H9 (cell line): ENCODE measurements around the gene CALML5. TPM values are rescaled to one million over a fixed set of nuclear protein-coding genes. Genes with fewer than 3 reads are reported as not detected.

Source experiments
- DNase-seq: peaks from one replicate; pipeline ENCODE4 v3.0.0-alpha.2; 2017
- H2AFZ ChIP-seq: one replicate; pipeline ENCODE4 v1.6.1; 2013; ENCODE audit warnings: mild to moderate bottlenecking, low read length, control low read depth, moderate library complexity
- H2AK5ac ChIP-seq: 2 replicates; pipeline ENCODE4 v1.6.1; 2013; ENCODE audit warnings: low read length, control low read depth, mixed read lengths; ENCODE audit not compliant: insufficient read length
- H2BK120ac ChIP-seq: one replicate; pipeline ENCODE4 v1.6.1; 2013; ENCODE audit warnings: low read depth, mild to moderate bottlenecking, low read length, control low read depth, inconsistent platforms; ENCODE audit not compliant: poor library complexity, severe bottlenecking
- H2BK12ac ChIP-seq: 2 replicates; pipeline ENCODE4 v1.6.1; 2013; ENCODE audit warnings: low read length, control low read depth, mixed read lengths, low read depth; ENCODE audit not compliant: insufficient read length
- H2BK15ac ChIP-seq: 2 replicates; pipeline ENCODE4 v1.6.1; 2013; ENCODE audit warnings: low read depth, low read length, control low read depth
- H2BK20ac ChIP-seq: one replicate; pipeline ENCODE4 v1.6.1; 2013; ENCODE audit warnings: low read depth, mild to moderate bottlenecking, low read length, control low read depth, inconsistent platforms; ENCODE audit not compliant: poor library complexity, severe bottlenecking
- H2BK5ac ChIP-seq: 2 replicates; pipeline ENCODE4 v1.6.1; 2013; ENCODE audit warnings: low read length, control low read depth, mixed read lengths; ENCODE audit not compliant: insufficient read length
- H3K14ac ChIP-seq: 2 replicates; pipeline ENCODE4 v1.6.1; 2013; ENCODE audit warnings: low read length, control low read depth; ENCODE audit not compliant: insufficient read depth
- H3K18ac ChIP-seq: 2 replicates; pipeline ENCODE4 v1.6.1; 2013; ENCODE audit warnings: low read depth, mild to moderate bottlenecking, mixed read lengths, low read length, control low read depth; ENCODE audit not compliant: insufficient read length
- H3K23ac ChIP-seq: 2 replicates; pipeline ENCODE4 v1.6.1; 2013; ENCODE audit warnings: low read length, control low read depth, mixed read lengths, low read depth; ENCODE audit not compliant: insufficient read length
- H3K23me2 ChIP-seq: 2 replicates; pipeline ENCODE4 v1.6.1; 2013; ENCODE audit warnings: low read depth, mild to moderate bottlenecking, mixed read lengths, low read length, control low read depth; ENCODE audit not compliant: insufficient read length, poor library complexity, severe bottlenecking
- H3K27ac ChIP-seq: 2 replicates; pipeline ENCODE4 v1.5.1; 2013; ENCODE audit warnings: low read length, control low read depth, mixed read lengths, low read depth; ENCODE audit not compliant: insufficient read length
- H3K27me3 ChIP-seq: 2 replicates; pipeline ENCODE4 v1.6.1; 2013; ENCODE audit warnings: low read length, control low read depth, inconsistent platforms; ENCODE audit not compliant: insufficient read depth
- H3K4ac ChIP-seq: 2 replicates; pipeline ENCODE4 v1.6.1; 2013; ENCODE audit warnings: low read depth, mild to moderate bottlenecking, control low read depth, inconsistent platforms, low read length, moderate library complexity
- H3K4me1 ChIP-seq: 2 replicates; pipeline ENCODE4 v1.6.1; 2013; ENCODE audit warnings: low read length, control low read depth, inconsistent platforms; ENCODE audit not compliant: insufficient read depth
- H3K4me2 ChIP-seq: 2 replicates; pipeline ENCODE4 v1.6.1; 2013; ENCODE audit warnings: low read length, control low read depth, mixed read lengths; ENCODE audit not compliant: insufficient read length, insufficient read depth
- H3K56ac ChIP-seq: 2 replicates; pipeline ENCODE4 v1.6.1; 2013; ENCODE audit warnings: low read depth, mild to moderate bottlenecking, mixed read lengths, low read length, control low read depth; ENCODE audit not compliant: insufficient read length
- H3K79me1 ChIP-seq: 2 replicates; pipeline ENCODE4 v1.6.1; 2013; ENCODE audit warnings: low read depth, mild to moderate bottlenecking, moderate library complexity, low read length, control low read depth, inconsistent platforms; ENCODE audit not compliant: insufficient read depth, poor library complexity, severe bottlenecking
- H3K79me2 ChIP-seq: 2 replicates; pipeline ENCODE4 v1.6.1; 2013; ENCODE audit warnings: low read length, control low read depth, inconsistent platforms; ENCODE audit not compliant: insufficient read depth
- H3K9ac ChIP-seq: 2 replicates; pipeline ENCODE4 v1.6.1; 2013; ENCODE audit warnings: low read length, control low read depth, mixed read lengths; ENCODE audit not compliant: insufficient read length; ENCODE audit errors: extremely low read depth
- H3K9me3 ChIP-seq: one replicate; pipeline ENCODE4 v1.6.1; 2013; ENCODE audit warnings: low read depth, low read length, inconsistent platforms; ENCODE audit not compliant: control insufficient read depth
- H3T11ph ChIP-seq: one replicate; pipeline ENCODE4 v1.6.1; 2013; ENCODE audit warnings: mild to moderate bottlenecking, low read length, control low read depth, inconsistent platforms
- H4K20me1 ChIP-seq: one replicate; pipeline ENCODE4 v1.6.1; 2013; ENCODE audit not compliant: control insufficient read depth, insufficient read length, insufficient read depth
- H4K5ac ChIP-seq: 2 replicates; pipeline ENCODE4 v1.6.1; 2013; ENCODE audit warnings: low read depth, mild to moderate bottlenecking, mixed read lengths, low read length, control low read depth; ENCODE audit not compliant: insufficient read length
- H4K8ac ChIP-seq: replicated peaks from 2 replicates; pipeline ENCODE4 v1.6.1; 2013; ENCODE audit warnings: low read length, control low read depth, mixed read lengths, low read depth; ENCODE audit not compliant: insufficient read length
- H4K91ac ChIP-seq: 2 replicates; pipeline ENCODE4 v1.6.1; 2013; ENCODE audit warnings: low read depth, mild to moderate bottlenecking, moderate library complexity, mixed read lengths, low read length, control low read depth; ENCODE audit not compliant: insufficient read length
- H3K27ac Mint-ChIP-seq, 3 experiments: 2 replicates in 2 of 3; 3 replicates in 1 of 3; pipeline ENCODE4 v1.8.0; 2020 to 2021; ENCODE audit warnings: mixed read lengths in 3 of 3, mild to moderate bottlenecking in 1 of 3, moderate library complexity in 1 of 3
- H3K27me3 Mint-ChIP-seq: 2 replicates; pipeline ENCODE4 v1.8.0; 2021; ENCODE audit warnings: low read depth, mild to moderate bottlenecking, moderate library complexity, mixed read lengths
- H3K36me3 Mint-ChIP-seq, 3 experiments: 2 replicates in 2 of 3; 3 replicates in 1 of 3; pipeline ENCODE4 v1.8.0; 2020 to 2021; ENCODE audit warnings: low read depth in 3 of 3, mixed read lengths in 3 of 3; ENCODE audit not compliant: insufficient read depth in 1 of 3
- H3K4me1 Mint-ChIP-seq, 2 experiments: 2 replicates each; pipeline ENCODE4 v1.8.0; 2020; ENCODE audit warnings: mixed read lengths in 2 of 2
- H3K4me3 Mint-ChIP-seq, 2 experiments: 2 replicates in 1 of 2; 3 replicates in 1 of 2; pipeline ENCODE4 v1.8.0; 2020 to 2021; ENCODE audit warnings: mild to moderate bottlenecking in 2 of 2, mixed read lengths in 2 of 2, moderate library complexity in 1 of 2
- H3K9me3 Mint-ChIP-seq, 2 experiments: 2 replicates in 1 of 2; 3 replicates in 1 of 2; pipeline ENCODE4 v1.8.0; 2020; ENCODE audit warnings: mild to moderate bottlenecking in 2 of 2, mixed read lengths in 2 of 2, moderate library complexity in 1 of 2
- CTCF ChIP-seq: fragments of 200-600 bp; sonication (generic); conservative IDR thresholded peaks from 3 replicates; pipeline ENCODE4 v1.8.0; 2021; ENCODE audit warnings: antibody characterized with exemption, mild to moderate bottlenecking
- WGBS: extraction: QIAGEN DNeasy Blood & Tissue Kit; methylation state at CpG from one replicate; pipeline ENCODE4 v1.1.7; 2013; ENCODE audit warnings: missing lambda C conversion rate, low lambda C conversion rate, mixed read lengths; ENCODE audit not compliant: insufficient read length; ENCODE audit errors: extremely low coverage; 5-methylcytosine and 5-hydroxymethylcytosine counted together
- total RNA-seq: library from RNA; stranded (reverse); gene quantifications from 2 replicates; pipeline ENCODE4 v1.2.1, GENCODE V29; 2021

The CALML5 gene
- total RNA-seq, 1 experiment from 2014 or later = not detected

GRCh38 chr10:5523796-5524574 is 24.6 kb upstream of the CALML5 start:
- no peak overlapping the region for H2AK5ac ChIP-seq
- no peak overlapping the region for H3K4me2 ChIP-seq
- no peak overlapping the region for H4K5ac ChIP-seq
- H3K23me2 ChIP-seq = no peaks in the 10 kb centered on the region
- peaks cover 12 to 28% of the 10 kb centered on the region in 2 experiments for H3K4me1 Mint-ChIP-seq
- no peak overlapping the region for H2BK12ac ChIP-seq
- no peak overlapping the region for H2BK120ac ChIP-seq
- no CpG with 5 or more reads among the region's 11 CpGs for WGBS
- no peak overlapping the region for H3K4me3 Mint-ChIP-seq
- no peak overlapping the region for H4K8ac ChIP-seq
- H3K27ac Mint-ChIP-seq = no peak overlapping the region; a peak in 1 of 7 replicates
- peak; percentile 17 for DNase-seq
- H2AFZ ChIP-seq = no peak overlapping the region
- no peak overlapping the region for H3K27ac ChIP-seq
- H3K27me3 ChIP-seq = no peaks in the 10 kb centered on the region
- H3K56ac ChIP-seq = no peak overlapping the region
- no peak overlapping the region for H2BK20ac ChIP-seq
- no peak overlapping the region for H3K18ac ChIP-seq
- no peak overlapping the region for H3T11ph ChIP-seq
- peaks cover 15% of the 10 kb centered on the region in 2 experiments for H3K9me3 Mint-ChIP-seq
- no peak overlapping the region for H3K14ac ChIP-seq
- no peak overlapping the region for H2BK15ac ChIP-seq
- H3K27me3 Mint-ChIP-seq = 0 out of 2 replicates have a peak, but pooled peaks cover 3% of the 10 kb centered on the region
- H3K79me1 ChIP-seq = no peaks in the 10 kb centered on the region
- TF ChIP-seq CTCF = no peak
- no peaks in the 10 kb centered on the region for H4K20me1 ChIP-seq
- no peaks in the 10 kb centered on the region for H3K79me2 ChIP-seq
- H3K4ac ChIP-seq = no peak overlapping the region
- H3K4me1 ChIP-seq = no peaks in the 10 kb centered on the region
- H4K91ac ChIP-seq = no peak overlapping the region
- no peaks in the 10 kb centered on the region for H3K9me3 ChIP-seq
- H3K23ac ChIP-seq = no peak overlapping the region
- no peak overlapping the region for H2BK5ac ChIP-seq
- peaks cover 5 to 12% (median 7%) of the 10 kb centered on the region in 3 experiments; a peak in 5 of 7 replicates for H3K36me3 Mint-ChIP-seq
- H3K9ac ChIP-seq = no peak overlapping the region
